HG02588 (cell line): ENCODE results near the gene PTDSS2.
"Not testable (repeated sequence)": the region's sequence is repeated elsewhere in the genome, so short reads cannot be mapped to it uniquely, and the experiment has no call there.

Experiments
- ATAC-seq: cut with Tn5 transposase; IDR thresholded peaks from one replicate; pipeline ENCODE4 v1.9.1; 2021; ENCODE audit warnings: mild to moderate bottlenecking, moderate library complexity; ENCODE audit not compliant: unreplicated experiment

PTDSS2 gene

GRCh38 chr11:449889-450808 is at the start of gene PTDSS2:
PTDSS2 (plus strand) TSS chr11:450279; CDS start chr11:450456, 177 bp downstream.
- peak; percentile 84 for ATAC-seq

GRCh38 chr11:401196-401595 is 48.9 kb upstream of the PTDSS2 start:
- ATAC-seq = not testable (repeated sequence)

GRCh38 chr11:403021-403760 is 46.9 kb upstream of the PTDSS2 start:
- ATAC-seq = no peak

GRCh38 chr11:403761-404431 is 46.2 kb upstream of the PTDSS2 start:
- ATAC-seq = no peak

GRCh38 chr11:404551-405264 is 45.4 kb upstream of the PTDSS2 start:
- no peak for ATAC-seq

GRCh38 chr11:405323-405953 is 44.6 kb upstream of the PTDSS2 start:
- no peak for ATAC-seq

- ATAC-seq = no peak
Observed at GRCh38 chr11:405954-406795, 43.9 kb upstream of the PTDSS2 start.

GRCh38 chr11:406796-407650 is 43.1 kb upstream of the PTDSS2 start:
- ATAC-seq = peak; percentile 56

- no peak for ATAC-seq
Observed at GRCh38 chr11:407651-408123, 42.4 kb upstream of the PTDSS2 start.

- no peak for ATAC-seq
Observed at GRCh38 chr11:408154-409007, 41.7 kb upstream of the PTDSS2 start.

GRCh38 chr11:409008-409599 is 41.0 kb upstream of the PTDSS2 start:
- no peak for ATAC-seq

- no peak for ATAC-seq
Observed at GRCh38 chr11:409600-410483, 40.2 kb upstream of the PTDSS2 start.

GRCh38 chr11:410711-411110 is 39.4 kb upstream of the PTDSS2 start:
- not testable (repeated sequence) for ATAC-seq

GRCh38 chr11:411520-411919 is 38.6 kb upstream of the PTDSS2 start:
- ATAC-seq = not testable (repeated sequence)

GRCh38 chr11:412641-413119 is 37.4 kb upstream of the PTDSS2 start:
- ATAC-seq = no peak
